HG03565 (cell line): ENCODE results near the gene XRCC6.
"Not testable (repeated sequence)": the region's sequence is repeated elsewhere in the genome, so short reads cannot be mapped to it uniquely, and the experiment has no call there.

Experiments used
- ATAC-seq: cut with Tn5 transposase; IDR thresholded peaks from one replicate; pipeline ENCODE4 v1.9.1; 2021; ENCODE audit warnings: mild to moderate bottlenecking, moderate library complexity; ENCODE audit not compliant: unreplicated experiment

The XRCC6 gene

DNA sequence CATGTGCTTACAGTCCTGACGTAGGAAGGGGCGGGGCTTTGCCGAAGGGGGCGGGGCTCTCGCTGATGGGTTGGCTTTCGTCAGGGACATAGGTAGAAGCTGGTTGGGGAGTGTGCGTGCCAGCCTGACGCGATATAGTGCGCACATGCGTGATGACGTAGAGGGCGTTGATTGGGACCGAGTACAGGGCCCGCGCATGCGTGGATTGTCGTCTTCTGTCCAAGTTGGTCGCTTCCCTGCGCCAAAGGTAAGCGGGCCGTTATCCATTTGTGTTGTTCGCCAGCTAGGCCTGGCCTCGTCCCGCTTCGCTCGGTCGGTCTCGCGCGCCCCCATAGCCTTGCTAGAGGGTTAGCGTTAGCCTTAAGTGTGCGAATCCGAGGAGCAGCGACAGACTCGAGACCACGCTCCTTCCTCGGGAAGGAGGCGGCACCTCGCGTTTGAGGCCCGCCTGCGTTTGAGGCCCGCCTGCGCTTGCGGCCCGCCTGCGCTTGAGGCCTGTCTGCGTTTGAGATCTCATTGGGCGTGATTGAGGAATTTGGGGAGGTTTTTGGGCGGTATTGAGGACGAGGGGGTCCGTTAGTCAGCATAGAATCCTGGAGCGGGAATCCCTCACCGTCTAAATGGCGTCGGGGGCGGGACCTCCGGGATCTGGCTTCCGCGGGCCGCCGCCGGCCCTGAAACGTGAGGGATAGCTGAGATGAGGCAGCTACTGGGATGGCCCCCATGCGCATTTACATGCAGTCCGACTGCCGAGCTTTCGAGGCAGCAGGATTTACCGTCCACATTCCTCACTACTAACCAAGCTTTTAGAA is at the start of gene XRCC6:
Gene XRCC6, plus strand, starts transcription at position 197 of the 812 bp plus-strand sequence. CDS start 710 bp downstream, outside the sequence.
- peak; percentile 72 for ATAC-seq

DNA sequence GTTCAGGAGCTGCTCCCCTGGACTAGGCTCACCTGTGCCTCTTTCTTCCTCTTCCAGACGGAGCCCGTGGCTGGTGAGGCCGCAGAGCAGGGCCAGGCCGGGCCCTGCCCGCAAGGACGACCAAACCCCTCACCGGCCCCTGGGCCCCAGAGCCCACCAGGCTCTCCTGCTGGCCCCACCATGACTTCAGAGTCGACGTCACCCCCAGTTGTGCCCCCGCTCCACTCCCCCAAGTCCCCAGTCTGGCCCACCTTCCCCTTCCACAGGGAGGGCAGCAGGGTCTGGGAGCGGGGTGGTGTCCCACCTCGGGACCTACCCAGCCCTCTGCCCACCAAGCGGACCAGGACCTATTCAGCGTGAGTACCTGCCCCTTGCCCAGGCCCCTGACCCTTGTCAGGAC is 49.3 kb upstream of the XRCC6 start:
- no peak for ATAC-seq

DNA sequence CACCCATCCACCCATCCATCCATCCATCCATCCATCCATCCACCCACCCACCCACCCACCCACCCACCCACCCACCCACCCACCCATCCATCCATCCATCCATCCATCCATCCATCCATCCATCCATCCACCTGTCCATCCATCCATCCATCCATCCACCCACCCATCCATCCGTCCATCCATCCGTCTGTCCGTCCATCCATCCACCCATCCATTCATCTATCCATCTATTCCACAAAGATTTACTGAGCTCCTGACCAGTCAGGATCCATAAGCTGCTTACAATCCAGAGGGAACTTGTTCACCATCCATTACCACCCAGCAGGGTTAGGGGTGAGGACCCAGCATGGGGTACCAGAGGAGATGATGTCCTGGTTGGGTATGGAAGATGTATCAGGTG is 48.8 kb upstream of the XRCC6 start:
- ATAC-seq = not testable (repeated sequence)

DNA sequence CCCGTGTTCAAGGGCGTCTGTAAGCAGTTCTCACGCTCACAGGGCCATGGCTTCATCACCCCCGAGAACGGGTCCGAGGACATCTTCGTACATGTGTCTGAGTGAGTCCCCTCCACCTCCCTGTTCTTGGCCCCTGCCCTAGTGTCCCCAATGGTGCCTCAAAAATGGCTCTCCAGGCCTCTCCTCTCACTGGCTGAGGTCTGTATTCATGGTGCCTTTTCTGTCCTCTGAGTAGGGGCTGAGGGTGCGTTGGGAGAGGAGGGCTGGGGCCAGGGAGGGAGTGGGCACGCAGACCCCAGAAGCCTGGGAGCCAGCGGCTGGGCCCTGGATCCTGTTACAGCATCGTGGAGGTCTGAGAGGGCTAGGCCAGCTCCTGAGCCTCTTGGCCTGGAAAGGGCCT is 47.4 kb upstream of the XRCC6 start:
- no peak for ATAC-seq

DNA sequence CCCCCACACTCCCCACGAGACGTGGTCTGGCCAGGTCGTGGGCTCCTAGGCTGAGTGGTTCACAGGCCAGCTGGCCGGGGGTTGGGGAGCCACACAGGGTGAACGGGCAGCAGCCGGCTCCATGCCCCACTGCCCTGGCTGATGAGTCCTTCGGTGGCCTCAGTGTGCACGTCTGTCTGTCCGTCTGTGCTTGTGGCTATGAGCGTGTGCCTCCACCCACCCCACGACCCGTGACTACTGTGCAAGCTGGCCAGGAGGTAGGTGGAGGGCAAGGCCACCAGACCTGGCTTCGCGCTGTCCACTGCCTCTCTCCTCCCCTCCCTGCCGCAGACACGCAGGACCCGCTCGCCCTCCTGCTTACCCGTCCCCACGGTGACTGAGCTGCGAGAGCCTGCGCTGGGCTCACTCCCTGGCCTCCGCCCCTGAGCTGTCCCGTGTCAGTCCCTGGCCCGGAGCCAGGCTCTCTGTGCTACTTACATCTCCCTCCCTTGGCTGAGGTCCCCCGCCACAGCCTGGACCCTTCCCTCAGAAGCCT is 46.2 kb upstream of the XRCC6 start:
- no peak for ATAC-seq

DNA sequence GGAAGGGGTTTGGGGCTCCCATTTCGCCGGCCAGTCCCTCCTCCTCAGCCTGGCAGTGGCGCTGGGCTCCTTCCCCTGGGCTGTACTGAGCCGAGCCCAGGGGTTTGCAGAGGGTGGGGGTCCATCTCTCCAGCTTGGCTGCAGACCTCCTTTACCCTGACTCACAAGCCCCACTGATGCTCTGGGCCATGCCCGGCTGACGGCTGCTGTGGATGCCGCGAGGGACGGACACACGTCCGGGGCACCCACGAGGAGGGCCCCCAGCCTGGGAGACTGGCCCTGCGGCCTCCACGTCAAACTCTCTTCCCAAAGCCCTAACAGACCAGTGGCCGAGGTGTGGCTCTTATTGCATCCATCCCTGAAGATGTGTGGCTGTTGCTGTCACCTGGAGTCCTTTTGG is 45.6 kb upstream of the XRCC6 start:
- no peak for ATAC-seq

DNA sequence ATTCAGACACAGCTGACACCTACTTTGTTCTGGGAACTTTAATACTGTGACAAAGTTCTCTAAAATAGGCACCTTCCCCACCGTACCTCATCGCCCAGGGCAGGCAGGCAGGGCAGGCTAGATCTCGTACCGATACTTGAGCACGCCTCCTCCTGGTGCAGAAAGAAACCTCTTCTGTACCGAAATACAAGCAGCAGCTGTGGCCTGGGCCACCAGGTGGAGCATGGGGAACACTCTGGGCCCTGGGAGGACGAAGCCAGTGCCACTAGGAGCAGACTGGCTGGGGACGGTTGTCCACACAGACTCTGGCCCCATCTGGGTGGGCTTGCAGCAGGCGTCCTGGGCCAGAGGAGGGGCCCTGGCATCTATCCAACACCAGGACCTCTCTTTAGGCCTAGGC is 44.2 kb upstream of the XRCC6 start:
- ATAC-seq = no peak

DNA sequence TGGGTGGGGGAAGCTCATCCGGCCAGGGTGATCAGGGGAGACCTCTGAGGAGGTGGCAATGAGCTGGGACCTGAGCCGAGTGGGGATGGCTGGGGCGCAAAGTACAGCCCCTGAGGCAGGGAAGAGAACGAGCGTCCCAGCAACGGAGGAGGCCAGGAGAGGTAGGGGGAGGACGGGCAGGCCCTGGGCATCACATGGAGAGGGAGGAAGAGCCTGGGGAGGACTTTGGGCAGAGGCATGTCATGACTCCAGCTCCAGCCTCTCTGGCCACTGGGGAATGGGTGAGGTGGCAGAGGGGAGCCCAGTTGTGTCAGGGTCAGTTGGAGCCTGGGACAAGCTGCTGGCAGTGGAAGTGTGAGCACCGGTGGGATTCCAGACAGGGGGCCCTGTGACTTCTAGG is 43.0 kb upstream of the XRCC6 start:
- no peak for ATAC-seq

DNA sequence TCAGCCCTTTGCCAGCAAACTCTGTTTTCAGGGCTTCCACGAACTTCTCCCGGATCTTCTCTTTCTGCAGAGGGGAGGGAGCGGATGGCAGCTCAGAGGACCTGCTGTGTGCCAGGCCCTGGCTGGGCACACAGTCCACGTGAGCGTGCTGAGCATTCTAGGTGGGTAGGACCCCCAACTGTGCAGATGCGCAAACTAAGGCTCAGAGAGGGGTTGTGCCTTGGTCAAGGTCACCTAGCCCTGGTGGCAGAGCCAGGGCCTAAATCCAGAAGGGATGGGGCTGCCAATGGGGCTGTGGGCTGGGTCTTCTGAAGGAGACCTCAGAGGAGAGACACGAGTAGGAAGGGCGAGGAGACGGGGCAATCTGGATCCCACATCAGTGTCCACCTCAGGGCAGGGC is 42.3 kb upstream of the XRCC6 start:
- no peak for ATAC-seq

DNA sequence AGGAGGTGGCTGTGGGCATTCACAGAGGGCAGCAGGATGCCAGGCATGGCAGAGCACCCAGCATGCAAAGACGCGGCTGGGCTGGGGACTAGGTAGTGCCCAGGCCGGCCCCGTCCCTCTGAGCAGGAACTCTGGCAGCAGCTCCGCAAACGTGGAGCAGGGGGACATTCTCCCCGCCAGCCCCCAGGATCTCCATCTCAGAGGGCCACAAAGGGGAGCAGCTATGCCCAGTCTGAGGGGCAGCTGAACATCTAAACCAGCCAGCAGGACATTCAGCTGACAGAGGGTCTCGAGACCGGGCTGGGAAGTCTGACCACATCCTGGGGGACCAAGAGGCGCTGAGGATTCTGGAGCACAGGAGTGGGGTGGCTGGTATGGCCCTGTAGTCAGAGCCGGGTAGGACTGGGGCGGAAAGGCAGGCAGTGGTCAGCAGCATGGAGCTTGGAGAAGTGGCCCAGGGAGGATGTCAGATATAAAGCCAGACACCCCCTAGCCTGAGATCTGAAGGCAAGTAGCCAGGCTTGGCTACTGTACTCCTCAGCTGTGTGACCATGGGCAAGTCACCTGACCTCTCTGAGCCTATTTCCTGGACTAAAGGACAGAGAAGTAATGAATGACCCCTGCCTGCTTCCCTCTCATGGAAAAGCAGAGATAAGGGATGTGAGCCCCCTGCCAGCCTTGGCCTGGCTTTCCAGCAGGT is 41.6 kb upstream of the XRCC6 start:
- ATAC-seq = no peak

DNA sequence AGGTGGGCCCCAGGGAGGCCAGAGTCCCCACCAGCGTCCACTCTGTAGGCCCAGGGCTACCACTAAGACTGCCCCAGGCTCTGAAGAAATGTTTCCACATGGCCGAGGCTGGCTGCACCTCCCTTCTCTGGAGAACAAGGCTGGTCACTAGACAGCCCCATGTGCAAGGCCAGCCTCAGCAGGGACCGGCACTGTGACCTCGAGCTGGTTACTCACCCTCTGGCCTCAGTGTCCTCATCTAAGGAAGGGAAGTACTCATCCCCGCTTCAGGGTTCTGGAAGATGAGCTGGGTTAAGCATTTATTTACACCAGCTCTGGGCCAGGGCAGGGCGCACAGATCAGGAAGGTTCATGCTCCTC is 41.1 kb upstream of the XRCC6 start:
- ATAC-seq = no peak

DNA sequence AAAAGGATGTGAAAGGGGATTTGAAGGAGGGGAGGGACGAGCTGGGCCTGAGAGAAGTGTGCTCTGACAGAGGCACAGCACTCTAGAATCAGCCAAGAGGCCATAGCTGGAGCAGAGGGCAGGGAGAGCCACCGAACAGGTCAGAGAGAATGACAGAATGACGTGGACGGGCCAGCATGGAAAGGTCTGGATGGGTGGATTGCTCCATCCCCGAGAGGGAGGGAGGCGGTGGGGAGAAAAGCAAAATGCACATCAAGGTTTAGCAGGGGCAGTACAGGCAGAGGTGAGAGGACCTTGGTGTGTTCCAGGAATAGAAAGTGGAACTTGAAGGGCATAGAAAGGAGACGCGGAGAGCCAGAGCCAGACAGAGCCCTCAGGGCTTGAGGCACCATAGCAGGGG is 38.4 kb upstream of the XRCC6 start:
- no peak for ATAC-seq

DNA sequence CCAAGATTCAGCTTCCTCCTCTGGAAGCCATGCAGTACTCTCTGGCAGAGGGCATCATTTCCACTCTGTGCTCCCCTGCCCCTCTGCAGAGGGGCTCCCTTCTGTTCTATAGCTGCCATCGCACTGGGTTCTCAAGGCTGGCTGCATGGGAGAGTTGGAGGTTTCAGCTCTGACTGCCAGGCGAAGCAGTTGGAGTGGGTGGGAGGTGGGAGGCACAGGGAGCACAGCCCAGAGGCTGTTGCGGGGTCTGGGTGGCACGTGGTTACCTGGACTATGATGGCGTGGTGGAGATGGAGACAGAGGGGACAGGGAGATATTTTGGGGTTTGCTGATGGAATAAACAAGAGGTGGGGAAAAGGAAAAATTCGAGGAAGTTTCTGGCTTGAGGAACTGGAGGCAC is 36.2 kb upstream of the XRCC6 start:
- ATAC-seq = no peak

DNA sequence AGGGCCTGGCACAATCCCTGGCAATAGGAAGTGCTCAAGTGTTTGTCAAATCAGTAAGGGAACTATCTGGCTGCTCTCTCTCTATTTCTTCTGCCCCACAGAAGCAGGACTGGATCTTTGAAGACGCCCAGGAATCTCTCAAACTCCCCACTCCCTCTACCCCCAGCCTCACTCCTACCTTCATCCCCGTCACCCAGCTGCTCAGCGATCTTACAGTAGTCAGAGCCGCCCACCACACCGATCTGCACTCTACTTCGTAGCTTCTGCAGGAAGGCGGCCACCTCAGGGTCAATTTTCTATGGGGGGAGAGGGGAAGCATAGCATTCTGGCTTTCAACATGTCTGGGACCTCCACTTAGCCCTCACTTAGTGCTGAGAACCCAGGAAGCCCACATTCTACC is 35.2 kb upstream of the XRCC6 start:
- ATAC-seq = no peak

DNA sequence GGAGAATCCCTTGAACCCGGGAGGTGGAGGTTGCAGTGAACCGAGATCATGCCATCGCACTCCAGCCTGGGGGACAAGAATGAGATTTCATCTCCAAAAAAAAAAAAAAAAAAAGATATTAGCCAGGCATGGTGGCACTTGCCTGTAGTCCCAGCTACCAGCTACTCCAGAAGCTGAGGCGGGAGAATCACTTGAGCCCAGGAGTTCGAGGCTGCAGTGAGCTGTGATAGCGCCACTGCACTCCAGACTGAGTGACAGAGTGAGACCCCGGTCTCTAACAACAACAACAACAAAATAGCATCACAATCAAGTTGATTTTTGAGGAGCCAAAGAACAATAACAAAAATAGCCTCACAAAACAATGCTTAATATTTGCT is 33.8 kb upstream of the XRCC6 start:
- no peak for ATAC-seq

DNA sequence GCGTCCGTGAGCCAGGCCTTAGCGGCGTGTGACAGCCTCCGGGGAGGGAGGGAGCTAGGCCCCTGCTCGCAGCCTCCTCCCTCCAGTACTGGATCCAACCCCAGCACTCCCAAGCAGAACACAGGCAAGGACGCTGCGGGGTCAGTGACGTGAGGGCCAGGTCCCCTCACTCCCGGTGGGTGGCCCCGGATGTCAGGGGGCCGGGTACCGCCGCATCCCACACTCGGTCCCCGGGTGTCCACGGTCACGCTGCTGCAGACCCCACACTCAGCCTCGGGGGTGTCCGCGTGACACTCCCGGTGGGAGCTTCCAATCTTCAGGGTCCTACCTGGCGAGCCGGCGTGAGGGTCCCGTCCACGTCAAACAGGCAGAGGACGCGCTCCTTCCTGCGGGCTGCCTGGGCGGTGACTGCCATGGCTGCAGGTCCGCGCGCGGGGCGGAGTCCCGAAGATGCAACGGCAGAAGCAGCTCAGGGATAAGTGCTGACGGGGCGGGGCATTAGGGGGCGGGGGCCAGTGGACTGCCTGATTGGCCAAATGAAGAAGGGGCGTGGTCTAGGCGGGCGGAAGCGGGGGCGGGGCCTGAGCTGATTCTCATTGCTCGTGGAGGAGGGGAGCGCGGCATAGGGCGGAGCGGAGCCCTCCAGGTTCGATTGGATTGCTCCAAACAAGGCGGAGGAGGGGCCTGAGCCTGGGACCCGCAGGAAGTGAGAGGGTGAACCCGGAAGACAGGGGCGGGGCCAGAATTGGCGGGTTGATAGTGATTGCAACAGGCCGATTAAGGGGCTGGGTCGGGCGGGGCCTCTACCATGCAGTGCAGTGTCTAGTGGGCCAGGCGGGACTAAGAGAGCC is 31.5 kb upstream of the XRCC6 start, which contains the start of gene PMM1:
Gene PMM1, minus strand, starts transcription at position 450 of the 851 bp plus-strand sequence. Its CDS starts 35 bp downstream, at position 415.
- peak; percentile 95 for ATAC-seq

DNA sequence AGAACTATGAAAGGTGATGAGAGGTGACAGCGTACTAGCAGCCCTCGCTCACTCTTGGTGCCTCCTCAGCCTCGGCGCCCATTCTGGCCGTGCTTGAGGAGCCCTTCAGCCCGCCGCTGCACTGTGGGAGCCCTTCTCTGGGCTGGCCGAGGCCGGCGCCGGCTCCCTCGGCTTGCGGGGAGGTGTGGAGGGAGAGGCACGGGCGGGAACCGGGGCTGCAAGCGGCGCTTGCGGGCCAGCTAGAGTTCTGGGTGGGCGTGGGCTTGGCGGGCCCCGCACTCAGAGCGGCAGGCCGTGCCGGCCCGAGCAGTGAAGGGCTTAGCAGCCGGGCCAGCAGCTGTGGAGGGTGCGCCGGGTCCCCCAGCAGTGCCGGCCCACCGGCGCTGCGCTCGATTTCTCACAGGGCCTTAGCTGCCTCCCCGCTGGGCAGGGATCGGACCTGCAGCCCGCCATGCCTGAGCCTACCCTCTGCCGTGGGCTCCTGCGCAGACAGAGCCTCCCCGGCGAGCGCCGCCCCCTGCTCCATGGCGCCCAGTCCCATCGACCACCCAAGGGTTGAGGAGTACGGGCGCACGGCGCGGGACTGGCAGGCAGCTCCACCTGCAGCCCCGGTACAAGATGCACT is 27.6 kb upstream of the XRCC6 start:
- not testable (repeated sequence) for ATAC-seq

DNA sequence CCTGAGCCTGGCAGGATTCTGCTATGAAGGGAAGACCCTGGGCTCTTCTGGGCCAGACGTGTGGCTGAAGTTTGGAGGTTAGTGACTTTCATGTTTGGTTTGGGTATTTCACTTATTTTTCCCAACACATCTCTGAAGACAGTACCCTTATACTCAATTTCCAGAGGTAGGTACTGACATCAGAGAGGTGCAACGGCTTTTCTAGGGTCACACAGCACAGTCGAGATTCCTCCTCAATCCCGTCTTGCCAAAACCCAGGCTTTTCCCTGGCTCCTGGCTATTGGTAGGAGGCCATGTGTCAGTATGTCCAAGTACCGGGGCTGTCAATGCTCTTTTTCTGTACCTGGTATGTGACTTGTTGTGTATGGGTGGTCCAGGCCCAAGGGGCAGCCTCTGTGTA is 25.4 kb upstream of the XRCC6 start:
- no peak for ATAC-seq

DNA sequence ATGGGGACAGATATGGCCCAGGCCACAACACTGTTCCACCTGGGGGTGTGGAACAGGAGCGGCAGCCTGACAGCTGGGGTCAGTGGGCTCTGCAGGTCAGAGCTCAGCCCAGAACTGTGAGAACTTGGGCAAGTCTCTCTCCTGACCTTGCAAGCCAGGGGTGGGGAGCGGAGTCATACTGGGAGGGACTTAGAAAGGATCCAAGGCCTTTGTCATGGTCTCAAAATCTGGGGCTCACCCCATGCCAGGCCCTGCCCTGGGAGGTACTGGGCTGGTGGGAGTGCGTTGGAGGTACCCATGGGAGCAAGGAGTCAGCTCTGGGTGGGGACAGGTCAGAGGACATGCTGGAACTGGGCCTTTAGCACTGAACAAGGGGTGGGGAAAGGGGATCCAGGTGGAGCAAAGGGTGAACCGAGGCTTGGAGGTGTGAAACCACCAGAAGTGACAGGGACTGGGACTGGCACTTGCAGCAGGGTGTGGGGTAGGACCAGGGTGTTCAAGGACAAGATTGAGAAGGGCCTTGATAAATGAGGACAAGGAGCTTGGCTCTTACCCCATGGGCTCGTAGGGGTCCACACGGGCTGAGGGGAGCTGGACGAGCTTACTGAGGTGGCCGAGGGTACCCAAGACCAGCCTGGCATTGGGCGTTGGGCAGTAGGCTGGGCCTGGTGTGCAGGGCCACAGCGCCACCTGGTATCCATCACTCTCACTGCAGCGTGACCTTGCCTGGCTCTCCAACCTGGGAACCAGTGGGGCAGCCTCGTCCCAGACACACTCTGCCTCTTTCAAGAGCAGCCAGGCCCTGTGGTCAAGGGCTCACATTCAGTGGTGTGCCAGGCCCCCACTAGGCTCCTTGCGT is 24.1 kb upstream of the XRCC6 start:
- no peak for ATAC-seq

DNA sequence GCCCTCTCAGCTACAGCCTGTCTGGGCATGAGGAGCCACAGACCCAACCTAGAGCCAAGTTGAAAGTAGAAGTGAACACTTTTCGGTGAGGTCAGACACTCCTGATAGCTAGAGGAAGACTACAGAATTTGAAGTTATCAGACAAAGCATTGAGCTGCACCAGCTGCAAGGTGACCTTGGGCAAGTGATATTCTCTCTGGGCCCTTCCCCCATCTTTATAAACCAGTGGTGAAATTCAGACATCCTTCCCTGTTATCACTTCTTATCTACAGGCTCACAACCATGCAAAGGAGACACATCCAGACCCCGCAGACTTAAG is 23.5 kb upstream of the XRCC6 start:
- ATAC-seq = no peak
